Measurements from ENCODE around the gene SYPL1. TPM values are rescaled to one million over a fixed set of nuclear protein-coding genes. Genes with fewer than 3 reads are reported as not detected.

Gene SYPL1
- total and polyA plus RNA-seq, 2 donors (not counting 1 experiment from before 2014, with no cell fraction given), result 58.5 to 130 TPM

- Histone ChIP-seq H3K4me2 (replicated peaks; ENCODE audit: low read depth, low read length, poor library complexity, severe bottlenecking) (peak overlapping the region; percentile 74), H3K27me3 (replicated peaks in 1 of 4; ENCODE audit: control extremely low read depth in 1 of 4, control insufficient read depth in 3 of 4, insufficient read depth in 4 of 4, low read length in 3 of 4) (no peaks in the 10 kb centered on the region), H3K27ac (ENCODE audit: low read length in 2 of 2) (peak overlapping the region; percentile 89 to 94), H3K9me3 (ENCODE audit: control extremely low read depth in 1 of 3, control insufficient read depth in 2 of 3, insufficient read depth in 1 of 3, low read length in 2 of 3) (peaks cover 0 to 19% (median 1%) of the 10 kb centered on the region in 3 donors), H2AFZ (ENCODE audit: insufficient read depth, low read depth, low read length, poor library complexity, severe bottlenecking) (peak overlapping the region; percentile 52), H3K36me3 (replicated peaks in 1 of 2; ENCODE audit: control extremely low read depth in 1 of 2, control insufficient read depth in 1 of 2, extremely low read depth in 1 of 2, insufficient read depth in 2 of 2, low read length in 1 of 2) (no peaks in the 10 kb centered on the region), H4K20me1 (ENCODE audit: control insufficient read depth, insufficient read depth, low read length, poor library complexity, severe bottlenecking) (no peaks in the 10 kb centered on the region), H3K4me3 (ENCODE audit: control extremely low read depth in 1 of 5, extremely low read depth in 1 of 5, insufficient read depth in 1 of 5, low read depth in 2 of 5, low read length in 4 of 5) (peak overlapping the region in 4 of 5 experiments; percentile 9 to 53 (median 28)), H3K79me2 (ENCODE audit: control insufficient read depth, insufficient read depth, low read length) (no peaks in the 10 kb centered on the region), H3K9ac (ENCODE audit: low read length) (peak overlapping the region; percentile 50), H3K4me1 (ENCODE audit: control insufficient read depth in 2 of 2, insufficient read depth in 2 of 2, low read length in 2 of 2) (peaks cover 64 to 70% of the 10 kb centered on the region in 2 donors)
- intact Hi-C loops (cut with micrococcal nuclease), result loop anchor here (1.0 to 10.0 kb wide), 7 partner anchors 13 to 407 kb away; partner anchors contain the start of gene SYPL1
- TF ChIP-seq, protein P1, sequence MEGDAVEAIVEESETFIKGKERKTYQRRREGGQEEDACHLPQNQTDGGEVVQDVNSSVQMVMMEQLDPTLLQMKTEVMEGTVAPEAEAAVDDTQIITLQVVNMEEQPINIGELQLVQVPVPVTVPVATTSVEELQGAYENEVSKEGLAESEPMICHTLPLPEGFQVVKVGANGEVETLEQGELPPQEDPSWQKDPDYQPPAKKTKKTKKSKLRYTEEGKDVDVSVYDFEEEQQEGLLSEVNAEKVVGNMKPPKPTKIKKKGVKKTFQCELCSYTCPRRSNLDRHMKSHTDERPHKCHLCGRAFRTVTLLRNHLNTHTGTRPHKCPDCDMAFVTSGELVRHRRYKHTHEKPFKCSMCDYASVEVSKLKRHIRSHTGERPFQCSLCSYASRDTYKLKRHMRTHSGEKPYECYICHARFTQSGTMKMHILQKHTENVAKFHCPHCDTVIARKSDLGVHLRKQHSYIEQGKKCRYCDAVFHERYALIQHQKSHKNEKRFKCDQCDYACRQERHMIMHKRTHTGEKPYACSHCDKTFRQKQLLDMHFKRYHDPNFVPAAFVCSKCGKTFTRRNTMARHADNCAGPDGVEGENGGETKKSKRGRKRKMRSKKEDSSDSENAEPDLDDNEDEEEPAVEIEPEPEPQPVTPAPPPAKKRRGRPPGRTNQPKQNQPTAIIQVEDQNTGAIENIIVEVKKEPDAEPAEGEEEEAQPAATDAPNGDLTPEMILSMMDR (IDR thresholded peaks at IDR 0.05), result no peak
- TF ChIP-seq EZH2 (IDR thresholded peaks at IDR 0.05; ENCODE audit: borderline replicate concordance, insufficient read depth, low read depth, low read length, poor library complexity, severe bottlenecking), result no peak
- H3K27me3 Mint-ChIP-seq, result no peaks in the 10 kb centered on the region
- POLR2A ChIA-PET, result interaction anchor here (0.7 to 7.3 kb wide), 14 partner anchors 9 to 1090 kb away, joined by 3 to 148 read pairs (median 5); partner anchors contain the start of genes NAMPT and SYPL1
- ATAC-seq (ENCODE audit: low read depth), result peak; percentile 73
- H3K4me3 Mint-ChIP-seq, result peak overlapping the region; percentile 73
- CTCF ChIA-PET, result interaction anchor here (0.6 to 13.0 kb wide), 26 partner anchors 8 to 367 kb away, joined by 3 to 390 read pairs (median 14); partner anchors contain the start of gene SYPL1
- H3K27ac Mint-ChIP-seq, result peak overlapping the region; percentile 96
- no peaks in the 10 kb centered on the region for H3K9me3 Mint-ChIP-seq (ENCODE audit: insufficient read depth)
- 13% methylated on average over 16 of the region's 19 CpGs for WGBS (ENCODE audit: insufficient coverage)
- peaks cover 69% of the 10 kb centered on the region for H3K4me1 Mint-ChIP-seq
- DNase-seq, result peak; percentile 94
Measured at GRCh38 chr7:106057962-106058927, 53.9 kb downstream of the SYPL1 start.

All from B cell (primary cell).